ENCODE data around the gene CLDN15. TPM values are rescaled to one million over a fixed set of nuclear protein-coding genes. Genes with fewer than 3 reads are reported as not detected.

The CLDN15 gene
- polyA plus RNA-seq, 1 experiment: 3.7 TPM

GRCh38 chr7:101240226-101241014 is 2.8 kb upstream of the CLDN15 start:
- H3K27me3 ChIP-seq (ENCODE audit: control insufficient read depth, insufficient read depth, low read length): no peaks in the 10 kb centered on the region
- ChIA-PET POLR2A (no interaction called here), CTCF (no interaction called here)
- H3K4me3 ChIP-seq (ENCODE audit: low read depth, low read length): no peak overlapping the region
- no peak for DNase-seq (ENCODE audit: low read depth)
- no peak for TF ChIP-seq CTCF (IDR thresholded peaks at IDR 0.05; ENCODE audit: insufficient read depth, low read depth, low read length)
- peaks cover 26% of the 10 kb centered on the region for H3K36me3 ChIP-seq (ENCODE audit: control insufficient read depth, insufficient read depth, low read length)

GRCh38 chr7:101239951-101240220 is 2.3 kb upstream of the CLDN15 start:
- CTCF ChIA-PET: no interaction called here
- no peaks in the 10 kb centered on the region for H3K27me3 ChIP-seq (ENCODE audit: control insufficient read depth, insufficient read depth, low read length)
- peaks cover 26% of the 10 kb centered on the region for H3K36me3 ChIP-seq (ENCODE audit: control insufficient read depth, insufficient read depth, low read length)
- POLR2A ChIA-PET: no interaction called here
- H3K4me3 ChIP-seq (ENCODE audit: low read depth, low read length): no peak overlapping the region
- DNase-seq (ENCODE audit: low read depth): no peak
- TF ChIP-seq CTCF (IDR thresholded peaks at IDR 0.05; ENCODE audit: insufficient read depth, low read depth, low read length): no peak

- Histone ChIP-seq H3K27me3 (ENCODE audit: control insufficient read depth, insufficient read depth, low read length) (no peaks in the 10 kb centered on the region), H3K36me3 (ENCODE audit: control insufficient read depth, insufficient read depth, low read length) (peaks cover 26% of the 10 kb centered on the region), H3K4me3 (ENCODE audit: low read depth, low read length) (no peak overlapping the region)
- no peak for TF ChIP-seq CTCF (IDR thresholded peaks at IDR 0.05; ENCODE audit: insufficient read depth, low read depth, low read length)
- ChIA-PET CTCF (interaction anchor here (0.9 kb wide), 1 partner anchor 47 kb away, joined by 4 read pairs; no protein-coding TSS in a partner anchor), POLR2A (no interaction called here)
- DNase-seq (ENCODE audit: low read depth): no peak
Measured at GRCh38 chr7:101239191-101239950, 1.8 kb upstream of the CLDN15 start.

GRCh38 chr7:101238226-101239182 is 902 bp upstream of the CLDN15 start:
- Histone ChIP-seq H3K27me3 (ENCODE audit: control insufficient read depth, insufficient read depth, low read length) (no peaks in the 10 kb centered on the region), H3K4me3 (ENCODE audit: low read depth, low read length) (no peak overlapping the region), H3K36me3 (ENCODE audit: control insufficient read depth, insufficient read depth, low read length) (peaks cover 26% of the 10 kb centered on the region)
- DNase-seq (ENCODE audit: low read depth): no peak
- ChIA-PET CTCF (interaction anchor here (0.8 to 0.9 kb wide), 2 partner anchors 18 to 46 kb away, joined by 3 to 4 read pairs; no protein-coding TSS in a partner anchor), POLR2A (no interaction called here)
- no peak for TF ChIP-seq CTCF (IDR thresholded peaks at IDR 0.05; ENCODE audit: insufficient read depth, low read depth, low read length)
